ENCODE results near the gene AGAP2. TPM values are rescaled to one million over a fixed set of nuclear protein-coding genes. Genes with fewer than 3 reads are reported as not detected.

The AGAP2 gene
- total and polyA plus RNA-seq, 2 of the 13 experiments (the other 11 are each of a cell fraction or from before 2014, with no cell fraction given) = 0.38 to 0.45 TPM

GRCh38 chr12:57726151-57726883, 12.2 kb downstream of the AGAP2 start:
- FAIRE-seq (peak; percentile 8), ATAC-seq (peak; percentile 93), DNase-seq (ENCODE audit: low spot score) (peak; percentile 71)
- H3K79me2 ChIP-seq (ENCODE audit: insufficient read depth, low read length) = no peaks in the 10 kb centered on the region
- 0% methylated on average over 12 of the region's 79 CpGs for WGBS (ENCODE audit: low lambda C conversion rate)
- no TSS peak for BruUV-seq (replicated peaks)
- H3K27ac ChIP-seq (ENCODE audit: extremely low read length, insufficient read depth, low read length) = no peak overlapping the region
- no peaks in the 10 kb centered on the region for H3K36me3 ChIP-seq (replicated peaks in 1 of 2; ENCODE audit: control insufficient read depth in 1 of 2, insufficient read depth in 2 of 2, low read length in 2 of 2)
- in situ Hi-C loops (cut with HindIII; ENCODE audit: extremely low pct_ligation_motif_present, low pct_unique_long_range_greater_than_20kb) (no loop called here), intact Hi-C loops (cut with micrococcal nuclease; ENCODE audit: unreplicated experiment) (no loop called here)
- peak overlapping the region; percentile 52; the same call in 1 of the 2 replicates for H3K9ac ChIP-seq (ENCODE audit: insufficient read depth, low read depth, low read length)
- POLR2A ChIA-PET = interaction anchor here (0.6 to 2.1 kb wide), 10 partner anchors 9 to 121 kb away, joined by 3 to 23 read pairs (median 4); partner anchors contain the start of genes ARHGEF25, CDK4, CTDSP2 and EEF1AKMT3
- 0 out of 2 replicates have a peak, but pooled peaks cover 4% of the 10 kb centered on the region for H3K4me1 ChIP-seq (ENCODE audit: insufficient read depth, low read length)
- CTCF ChIA-PET (ENCODE audit: low intra/inter-chr PET ratio, low total read pairs) = interaction anchor here (1.7 kb wide), 1 partner anchor 9 kb away, joined by 6 read pairs; no protein-coding TSS in a partner anchor
- peak overlapping the region; percentile 98 for H3K4me2 ChIP-seq (ENCODE audit: low read depth, low read length)
- no peaks in the 10 kb centered on the region for H3K9me3 ChIP-seq (ENCODE audit: low read length)
- peak overlapping the region; percentile 77 for H2AFZ ChIP-seq (ENCODE audit: low read length)
- H3K27me3 ChIP-seq (ENCODE audit: control insufficient read depth in 1 of 2, insufficient read depth in 2 of 2, low read length in 2 of 2) = peaks cover 2 to 18% of the 10 kb centered on the region in 2 experiments; a peak in 3 of 5 replicates
- peak overlapping the region; percentile 81 to 91 (median 89) for H3K4me3 ChIP-seq (replicated peaks in 1 of 3; ENCODE audit: insufficient read depth in 1 of 3, low read depth in 2 of 3, low read length in 3 of 3)
- no peaks in the 10 kb centered on the region for H4K20me1 ChIP-seq (ENCODE audit: insufficient read depth, low read length)
- TF ChIP-seq ZBTB14 (CRISPR knock-in tag; IDR thresholded peaks at IDR 0.05) (no peak), FOXC1 (CRISPR knock-in tag; IDR thresholded peaks at IDR 0.05; ENCODE audit: borderline replicate concordance) (no peak), SNRNP70 (IDR thresholded peaks at IDR 0.05; ENCODE audit: low read depth, low read length) (no peak), ZNF503 (CRISPR knock-in tag; IDR thresholded peaks at IDR 0.05) (no peak), REL (CRISPR knock-in tag; conservative IDR thresholded peaks at IDR 0.05) (no peak; the same call in 1 of the 2 replicates), TEAD3 (CRISPR knock-in tag; optimal IDR thresholded peaks at IDR 0.05; ENCODE audit: borderline replicate concordance) (no peak), MXD4 (CRISPR knock-in tag; IDR thresholded peaks at IDR 0.05) (peak; percentile 75; the same call in 1 of the 2 replicates), REXO4 (CRISPR knock-in tag; IDR thresholded peaks at IDR 0.05; ENCODE audit: borderline replicate concordance) (no peak), SOX6 (IDR thresholded peaks at IDR 0.05) (no peak), SOX6 (CRISPR knock-in tag; IDR thresholded peaks at IDR 0.05) (no peak), SKIL (CRISPR knock-in tag; IDR thresholded peaks at IDR 0.05; ENCODE audit: borderline replicate concordance) (no peak), KDM5B (CRISPR knock-in tag; IDR thresholded peaks at IDR 0.05; ENCODE audit: borderline replicate concordance) (peak; percentile 19; the same call in 1 of the 2 replicates), ZNF776 (CRISPR knock-in tag; IDR thresholded peaks at IDR 0.05) (no peak; the same call in 1 of the 2 replicates), MXD1 (CRISPR knock-in tag; IDR thresholded peaks at IDR 0.05) (0 out of 2 replicates have a peak, but pooled peaks have one; percentile 48), ZNF207 (IDR thresholded peaks at IDR 0.05; ENCODE audit: borderline replicate concordance) (0 out of 2 replicates have a peak, but pooled peaks have one; percentile 19), ZGPAT (CRISPR knock-in tag; IDR thresholded peaks at IDR 0.05) (peak; percentile 47)
